Cardiac muscle cell (in vitro differentiated cells and primary cell): ENCODE data around the gene CEP131. TPM values are rescaled to one million over a fixed set of nuclear protein-coding genes. Genes with fewer than 3 reads are reported as not detected.
"Not testable (repeated sequence)": the region's sequence is repeated elsewhere in the genome, so short reads cannot be mapped to it uniquely, and the experiment has no call there.

Experiments used
- DNase-seq, 2 donors: peaks; one replicate each; pipeline versions ENCODE4 v3.0.0 to v3.0.0-alpha.2; 2010 to 2017; ENCODE audit warnings: low read depth in 1 of 2, low spot score in 1 of 2
- H3K27ac ChIP-seq: fragments of 200-600 bp; sonication (generic); 2 replicates; pipeline ENCODE4 v1.5.1; 2016
- H3K27me3 ChIP-seq: fragments of 200-600 bp; sonication (generic); 2 replicates; pipeline ENCODE4 v1.6.0; 2016; ENCODE audit warnings: control low read depth
- H3K36me3 ChIP-seq: fragments of 200-600 bp; sonication (generic); 2 replicates; pipeline ENCODE4 v1.5.1; 2016; ENCODE audit warnings: control low read depth
- H3K4me1 ChIP-seq: fragments of 200-600 bp; sonication (generic); 2 replicates; pipeline ENCODE4 v1.8.1; 2017; ENCODE audit warnings: low read depth, mild to moderate bottlenecking, mixed run types
- H3K4me3 ChIP-seq: fragments of 200-600 bp; sonication (generic); 2 replicates; pipeline ENCODE4 v1.5.1; 2016; ENCODE audit warnings: mild to moderate bottlenecking
- H3K9me3 ChIP-seq: fragments of 200-600 bp; sonication (generic); 2 replicates; pipeline ENCODE4 v1.5.1; 2017; ENCODE audit warnings: low read depth, mild to moderate bottlenecking, control low read depth
- polyA plus RNA-seq: library from polyadenylated mRNA; unstranded; fragments of >200 nt; fragmentation: Nextera tagmentation; extraction: Ambion mirVana; gene quantifications from 2 replicates; pipeline ENCODE4 v1.2.1, GENCODE V29; 2016
- total RNA-seq: library from RNA; depleted of rRNA; stranded (reverse); fragments of >200 nt; gene quantifications from 2 replicates; pipeline ENCODE4 v1.2.3, GENCODE V29; 2016
- TF ChIP-seq, protein P1 (sequence below): IDR thresholded peaks from 2 replicates; pipeline ENCODE4 v1.5.1; 2012; ENCODE audit warnings: low read depth, mild to moderate bottlenecking, low read length

Gene CEP131
- total and polyA plus RNA-seq, 2 experiments from 2014 or later, result 29.2 to 37.0 TPM

GRCh38 chr17:81154961-81155360, 67.8 kb downstream of the CEP131 start:
- H3K36me3 ChIP-seq, result no peaks in the 10 kb centered on the region
- H3K9me3 ChIP-seq, result no peaks in the 10 kb centered on the region
- H3K4me3 ChIP-seq, result no peak overlapping the region
- H3K27ac ChIP-seq, result no peak overlapping the region
- DNase-seq, result no peak
- no peaks in the 10 kb centered on the region for H3K27me3 ChIP-seq
- H3K4me1 ChIP-seq, result no peaks in the 10 kb centered on the region
- TF ChIP-seq, protein P1, sequence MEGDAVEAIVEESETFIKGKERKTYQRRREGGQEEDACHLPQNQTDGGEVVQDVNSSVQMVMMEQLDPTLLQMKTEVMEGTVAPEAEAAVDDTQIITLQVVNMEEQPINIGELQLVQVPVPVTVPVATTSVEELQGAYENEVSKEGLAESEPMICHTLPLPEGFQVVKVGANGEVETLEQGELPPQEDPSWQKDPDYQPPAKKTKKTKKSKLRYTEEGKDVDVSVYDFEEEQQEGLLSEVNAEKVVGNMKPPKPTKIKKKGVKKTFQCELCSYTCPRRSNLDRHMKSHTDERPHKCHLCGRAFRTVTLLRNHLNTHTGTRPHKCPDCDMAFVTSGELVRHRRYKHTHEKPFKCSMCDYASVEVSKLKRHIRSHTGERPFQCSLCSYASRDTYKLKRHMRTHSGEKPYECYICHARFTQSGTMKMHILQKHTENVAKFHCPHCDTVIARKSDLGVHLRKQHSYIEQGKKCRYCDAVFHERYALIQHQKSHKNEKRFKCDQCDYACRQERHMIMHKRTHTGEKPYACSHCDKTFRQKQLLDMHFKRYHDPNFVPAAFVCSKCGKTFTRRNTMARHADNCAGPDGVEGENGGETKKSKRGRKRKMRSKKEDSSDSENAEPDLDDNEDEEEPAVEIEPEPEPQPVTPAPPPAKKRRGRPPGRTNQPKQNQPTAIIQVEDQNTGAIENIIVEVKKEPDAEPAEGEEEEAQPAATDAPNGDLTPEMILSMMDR, result no peak

GRCh38 chr17:81154016-81154415, 68.7 kb downstream of the CEP131 start:
- H3K9me3 ChIP-seq, H3K4me1 ChIP-seq, H3K27ac ChIP-seq, H3K36me3 ChIP-seq, H3K27me3 ChIP-seq, DNase-seq, H3K4me3 ChIP-seq: not testable (repeated sequence)

- TF ChIP-seq, protein P1, result no peak
- H3K36me3 ChIP-seq, result no peaks in the 10 kb centered on the region
- no peaks in the 10 kb centered on the region for H3K9me3 ChIP-seq
- no peak overlapping the region for H3K4me3 ChIP-seq
- H3K27me3 ChIP-seq, result no peaks in the 10 kb centered on the region
- peak in 1 of 2 donors; percentile 82 for DNase-seq
- H3K27ac ChIP-seq, result no peak overlapping the region
- H3K4me1 ChIP-seq, result no peaks in the 10 kb centered on the region
Measured at GRCh38 chr17:81153340-81153803, 69.4 kb downstream of the CEP131 start.

DNA sequence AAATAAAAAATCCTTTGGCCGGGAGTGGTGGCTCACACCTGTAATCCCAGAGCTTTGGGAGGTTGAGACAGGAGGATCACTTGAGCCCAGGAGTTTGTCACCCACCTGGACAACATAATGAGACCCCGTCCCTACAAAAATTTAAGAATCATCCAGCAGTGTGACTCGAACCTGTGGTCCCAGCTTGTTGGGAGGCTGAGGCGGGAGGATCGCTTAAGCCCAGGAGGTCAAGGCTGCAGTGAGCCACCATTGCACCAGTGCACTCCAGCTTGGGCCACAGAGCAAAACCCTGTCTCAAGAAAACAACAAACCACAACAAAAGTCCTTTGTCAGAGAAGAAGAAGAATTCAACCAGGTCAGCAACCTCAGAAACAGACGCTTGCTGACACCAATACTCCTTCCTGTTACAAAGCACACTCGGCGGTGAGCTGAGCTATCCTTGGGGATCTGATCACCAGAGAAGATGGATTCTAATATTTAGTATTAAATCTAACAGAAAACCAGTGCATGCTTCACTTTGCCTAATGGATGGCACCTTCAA, 70.4 kb downstream of the CEP131 start:
- no peaks in the 10 kb centered on the region for H3K36me3 ChIP-seq
- H3K4me1 ChIP-seq, result no peaks in the 10 kb centered on the region
- TF ChIP-seq, protein P1, result no peak
- no peak overlapping the region for H3K27ac ChIP-seq
- H3K4me3 ChIP-seq, result no peak overlapping the region
- no peaks in the 10 kb centered on the region for H3K27me3 ChIP-seq
- no peaks in the 10 kb centered on the region for H3K9me3 ChIP-seq
- DNase-seq, result no peak

DNA sequence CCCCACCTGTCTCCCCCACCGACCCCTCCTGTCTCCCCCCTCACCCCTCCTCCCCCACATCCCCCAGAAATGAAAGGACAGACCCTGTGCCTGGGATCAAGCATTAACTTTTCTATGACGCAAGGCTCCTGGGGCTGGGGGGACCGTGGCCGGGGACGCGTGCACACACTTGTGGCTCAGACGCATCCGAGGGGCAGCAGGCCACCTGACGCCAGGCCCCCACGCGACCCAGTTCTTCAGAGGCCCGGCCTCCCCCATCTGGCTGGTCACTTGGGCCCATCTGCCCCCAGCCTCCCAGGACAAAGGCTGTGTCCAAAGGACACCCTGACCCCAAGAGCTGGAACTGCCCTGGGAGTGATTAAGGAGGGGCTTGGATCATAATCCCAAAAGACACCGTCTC, 71.5 kb downstream of the CEP131 start:
- no peaks in the 10 kb centered on the region for H3K36me3 ChIP-seq
- H3K4me3 ChIP-seq, result no peak overlapping the region
- no peak overlapping the region for H3K27ac ChIP-seq
- TF ChIP-seq, protein P1, result no peak
- H3K27me3 ChIP-seq, result no peaks in the 10 kb centered on the region
- H3K9me3 ChIP-seq, result no peaks in the 10 kb centered on the region
- H3K4me1 ChIP-seq, result no peaks in the 10 kb centered on the region
- no peak for DNase-seq

GRCh38 chr17:81150377-81151077, 72.2 kb downstream of the CEP131 start:
- Histone ChIP-seq H3K9me3 (no peaks in the 10 kb centered on the region), H3K27me3 (no peaks in the 10 kb centered on the region), H3K4me1 (no peaks in the 10 kb centered on the region), H3K36me3 (no peaks in the 10 kb centered on the region), H3K27ac (no peak overlapping the region), H3K4me3 (no peak overlapping the region)
- peak in 1 of 2 donors; percentile 7 for DNase-seq
- TF ChIP-seq, protein P1, result no peak
